ENCODE results near the gene SLC49A3.

GRCh38 chr4:666436-666810 lies 22.5 kb downstream of the SLC49A3 start:
- TF ChIP-seq CTCF (IDR thresholded peaks at IDR 0.05) (no peak), POLR2A (IDR thresholded peaks at IDR 0.05) (no peak), POLR2AphosphoS5 (IDR thresholded peaks at IDR 0.05) (no peak), EP300 (IDR thresholded peaks at IDR 0.05) (no peak)

All from stomach (tissue), 4 donors.